ENCODE results near the gene OR51V1. TPM values are rescaled to one million over a fixed set of nuclear protein-coding genes. Genes with fewer than 3 reads are reported as not detected.

Gene OR51V1
- total RNA-seq, 1 experiment from 2014 or later = not detected

DNA sequence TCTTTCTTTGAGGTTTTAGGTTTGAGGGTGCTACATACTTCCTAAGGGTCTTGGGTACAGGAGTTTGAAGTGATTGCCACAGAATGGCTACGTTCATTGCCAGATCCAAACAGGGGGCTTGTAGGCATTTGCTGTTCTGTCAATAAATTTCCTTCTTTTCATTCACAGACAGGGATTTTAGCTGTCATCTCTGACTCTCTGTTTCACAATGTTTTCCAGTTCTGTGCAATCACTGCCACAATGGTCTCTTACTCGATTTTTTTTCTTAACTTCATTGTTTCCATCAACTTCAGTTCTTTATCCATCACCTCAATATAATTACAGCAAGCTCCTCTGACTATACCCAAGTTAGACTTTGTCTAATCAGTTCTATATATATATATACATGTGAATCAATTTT lies 40.0 kb upstream of the OR51V1 start (continued):
- TF ChIP-seq GTF2I (CRISPR knock-in tag; conservative IDR thresholded peaks at IDR 0.05) = no peak

DNA sequence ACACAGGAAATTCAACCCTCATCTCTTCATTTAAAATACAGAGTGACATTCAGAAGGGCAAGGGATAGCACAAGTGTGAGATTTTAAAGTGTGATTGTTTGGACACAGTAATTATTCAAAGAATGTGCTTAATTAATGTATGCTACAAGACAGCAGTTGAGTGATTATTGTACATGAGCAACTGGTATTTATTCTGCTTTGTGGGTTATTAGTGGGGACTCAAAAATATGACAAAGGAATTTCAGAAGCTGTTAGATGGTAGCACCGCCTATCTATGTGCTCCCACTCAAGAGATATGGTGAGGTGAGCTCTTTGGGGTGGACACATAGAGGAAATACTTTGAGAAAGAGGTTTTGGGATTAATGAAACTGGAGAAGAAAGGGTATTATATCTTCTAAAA lies 39.6 kb upstream of the OR51V1 start:
- no peaks in the 10 kb centered on the region for H3K36me3 Mint-ChIP-seq
- no peak overlapping the region for H3K4me3 Mint-ChIP-seq
- H3K27me3 Mint-ChIP-seq (ENCODE audit: low read depth) = no peaks in the 10 kb centered on the region; the same call in 1 of the 2 replicates
- no peak for ATAC-seq
- H3K4me1 Mint-ChIP-seq = no peaks in the 10 kb centered on the region
- DNase-seq (ENCODE audit: low spot score) = no peak
- no peaks in the 10 kb centered on the region for H3K9me3 Mint-ChIP-seq
- ChIA-PET POLR2A (no interaction called here), CTCF (no interaction called here)
- H3K27ac Mint-ChIP-seq = no peak overlapping the region
- TF ChIP-seq, protein P1, sequence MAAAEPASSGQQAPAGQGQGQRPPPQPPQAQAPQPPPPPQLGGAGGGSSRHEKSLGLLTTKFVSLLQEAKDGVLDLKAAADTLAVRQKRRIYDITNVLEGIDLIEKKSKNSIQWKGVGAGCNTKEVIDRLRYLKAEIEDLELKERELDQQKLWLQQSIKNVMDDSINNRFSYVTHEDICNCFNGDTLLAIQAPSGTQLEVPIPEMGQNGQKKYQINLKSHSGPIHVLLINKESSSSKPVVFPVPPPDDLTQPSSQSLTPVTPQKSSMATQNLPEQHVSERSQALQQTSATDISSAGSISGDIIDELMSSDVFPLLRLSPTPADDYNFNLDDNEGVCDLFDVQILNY (CRISPR knock-in tag; IDR thresholded peaks at IDR 0.05) = no peak
- TF ChIP-seq ZNF416 (CRISPR knock-in tag; IDR thresholded peaks at IDR 0.05) = no peak
- TF ChIP-seq TEAD1 (CRISPR knock-in tag; IDR thresholded peaks at IDR 0.05) = no peak
- TF ChIP-seq ZNF121 (CRISPR knock-in tag; IDR thresholded peaks at IDR 0.05) = no peak
- TF ChIP-seq, protein P2, sequence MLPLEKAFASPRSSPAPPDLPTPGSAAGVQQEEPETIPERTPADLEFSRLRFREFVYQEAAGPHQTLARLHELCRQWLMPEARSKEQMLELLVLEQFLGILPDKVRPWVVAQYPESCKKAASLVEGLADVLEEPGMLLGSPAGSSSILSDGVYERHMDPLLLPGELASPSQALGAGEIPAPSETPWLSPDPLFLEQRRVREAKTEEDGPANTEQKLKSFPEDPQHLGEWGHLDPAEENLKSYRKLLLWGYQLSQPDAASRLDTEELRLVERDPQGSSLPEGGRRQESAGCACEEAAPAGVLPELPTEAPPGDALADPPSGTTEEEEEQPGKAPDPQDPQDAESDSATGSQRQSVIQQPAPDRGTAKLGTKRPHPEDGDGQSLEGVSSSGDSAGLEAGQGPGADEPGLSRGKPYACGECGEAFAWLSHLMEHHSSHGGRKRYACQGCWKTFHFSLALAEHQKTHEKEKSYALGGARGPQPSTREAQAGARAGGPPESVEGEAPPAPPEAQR (CRISPR knock-in tag; IDR thresholded peaks at IDR 0.05) = no peak
- no peak for TF ChIP-seq HMGA2 (CRISPR knock-in tag; IDR thresholded peaks at IDR 0.05)
- TF ChIP-seq, protein P3, sequence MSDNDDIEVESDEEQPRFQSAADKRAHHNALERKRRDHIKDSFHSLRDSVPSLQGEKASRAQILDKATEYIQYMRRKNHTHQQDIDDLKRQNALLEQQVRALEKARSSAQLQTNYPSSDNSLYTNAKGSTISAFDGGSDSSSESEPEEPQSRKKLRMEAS (CRISPR knock-in tag; IDR thresholded peaks at IDR 0.05) = no peak
- no peak for TF ChIP-seq ZNF423 (CRISPR knock-in tag; IDR thresholded peaks at IDR 0.05)
- no peak for TF ChIP-seq ZNF138 (CRISPR knock-in tag; conservative IDR thresholded peaks at IDR 0.05)
- TF ChIP-seq SMAD3 (CRISPR knock-in tag; IDR thresholded peaks at IDR 0.05; ENCODE audit: borderline replicate concordance) = no peak
- no peak for TF ChIP-seq ZNF396 (CRISPR knock-in tag; IDR thresholded peaks at IDR 0.05; ENCODE audit: borderline replicate concordance)
- TF ChIP-seq, protein P4, sequence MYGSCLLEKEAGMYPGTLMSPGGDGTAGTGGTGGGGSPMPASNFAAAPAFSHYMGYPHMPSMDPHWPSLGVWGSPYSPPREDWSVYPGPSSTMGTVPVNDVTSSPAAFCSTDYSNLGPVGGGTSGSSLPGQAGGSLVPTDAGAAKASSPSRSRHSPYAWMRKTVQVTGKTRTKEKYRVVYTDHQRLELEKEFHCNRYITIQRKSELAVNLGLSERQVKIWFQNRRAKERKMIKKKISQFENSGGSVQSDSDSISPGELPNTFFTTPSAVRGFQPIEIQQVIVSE (CRISPR knock-in tag; IDR thresholded peaks at IDR 0.05; ENCODE audit: borderline replicate concordance) = no peak
- TF ChIP-seq, protein P5, sequence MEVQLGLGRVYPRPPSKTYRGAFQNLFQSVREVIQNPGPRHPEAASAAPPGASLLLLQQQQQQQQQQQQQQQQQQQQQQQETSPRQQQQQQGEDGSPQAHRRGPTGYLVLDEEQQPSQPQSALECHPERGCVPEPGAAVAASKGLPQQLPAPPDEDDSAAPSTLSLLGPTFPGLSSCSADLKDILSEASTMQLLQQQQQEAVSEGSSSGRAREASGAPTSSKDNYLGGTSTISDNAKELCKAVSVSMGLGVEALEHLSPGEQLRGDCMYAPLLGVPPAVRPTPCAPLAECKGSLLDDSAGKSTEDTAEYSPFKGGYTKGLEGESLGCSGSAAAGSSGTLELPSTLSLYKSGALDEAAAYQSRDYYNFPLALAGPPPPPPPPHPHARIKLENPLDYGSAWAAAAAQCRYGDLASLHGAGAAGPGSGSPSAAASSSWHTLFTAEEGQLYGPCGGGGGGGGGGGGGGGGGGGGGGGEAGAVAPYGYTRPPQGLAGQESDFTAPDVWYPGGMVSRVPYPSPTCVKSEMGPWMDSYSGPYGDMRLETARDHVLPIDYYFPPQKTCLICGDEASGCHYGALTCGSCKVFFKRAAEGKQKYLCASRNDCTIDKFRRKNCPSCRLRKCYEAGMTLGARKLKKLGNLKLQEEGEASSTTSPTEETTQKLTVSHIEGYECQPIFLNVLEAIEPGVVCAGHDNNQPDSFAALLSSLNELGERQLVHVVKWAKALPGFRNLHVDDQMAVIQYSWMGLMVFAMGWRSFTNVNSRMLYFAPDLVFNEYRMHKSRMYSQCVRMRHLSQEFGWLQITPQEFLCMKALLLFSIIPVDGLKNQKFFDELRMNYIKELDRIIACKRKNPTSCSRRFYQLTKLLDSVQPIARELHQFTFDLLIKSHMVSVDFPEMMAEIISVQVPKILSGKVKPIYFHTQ (CRISPR knock-in tag; IDR thresholded peaks at IDR 0.05) = no peak
- no peak for TF ChIP-seq FOXK1 (CRISPR knock-in tag; IDR thresholded peaks at IDR 0.05)
- TF ChIP-seq, protein P6, sequence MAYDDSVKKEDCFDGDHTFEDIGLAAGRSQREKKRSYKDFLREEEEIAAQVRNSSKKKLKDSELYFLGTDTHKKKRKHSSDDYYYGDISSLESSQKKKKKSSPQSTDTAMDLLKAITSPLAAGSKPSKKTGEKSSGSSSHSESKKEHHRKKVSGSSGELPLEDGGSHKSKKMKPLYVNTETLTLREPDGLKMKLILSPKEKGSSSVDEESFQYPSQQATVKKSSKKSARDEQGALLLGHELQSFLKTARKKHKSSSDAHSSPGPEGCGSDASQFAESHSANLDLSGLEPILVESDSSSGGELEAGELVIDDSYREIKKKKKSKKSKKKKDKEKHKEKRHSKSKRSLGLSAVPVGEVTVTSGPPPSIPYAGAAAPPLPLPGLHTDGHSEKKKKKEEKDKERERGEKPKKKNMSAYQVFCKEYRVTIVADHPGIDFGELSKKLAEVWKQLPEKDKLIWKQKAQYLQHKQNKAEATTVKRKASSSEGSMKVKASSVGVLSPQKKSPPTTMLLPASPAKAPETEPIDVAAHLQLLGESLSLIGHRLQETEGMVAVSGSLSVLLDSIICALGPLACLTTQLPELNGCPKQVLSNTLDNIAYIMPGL (CRISPR knock-in tag; IDR thresholded peaks at IDR 0.05) = no peak
- TF ChIP-seq, protein P7, sequence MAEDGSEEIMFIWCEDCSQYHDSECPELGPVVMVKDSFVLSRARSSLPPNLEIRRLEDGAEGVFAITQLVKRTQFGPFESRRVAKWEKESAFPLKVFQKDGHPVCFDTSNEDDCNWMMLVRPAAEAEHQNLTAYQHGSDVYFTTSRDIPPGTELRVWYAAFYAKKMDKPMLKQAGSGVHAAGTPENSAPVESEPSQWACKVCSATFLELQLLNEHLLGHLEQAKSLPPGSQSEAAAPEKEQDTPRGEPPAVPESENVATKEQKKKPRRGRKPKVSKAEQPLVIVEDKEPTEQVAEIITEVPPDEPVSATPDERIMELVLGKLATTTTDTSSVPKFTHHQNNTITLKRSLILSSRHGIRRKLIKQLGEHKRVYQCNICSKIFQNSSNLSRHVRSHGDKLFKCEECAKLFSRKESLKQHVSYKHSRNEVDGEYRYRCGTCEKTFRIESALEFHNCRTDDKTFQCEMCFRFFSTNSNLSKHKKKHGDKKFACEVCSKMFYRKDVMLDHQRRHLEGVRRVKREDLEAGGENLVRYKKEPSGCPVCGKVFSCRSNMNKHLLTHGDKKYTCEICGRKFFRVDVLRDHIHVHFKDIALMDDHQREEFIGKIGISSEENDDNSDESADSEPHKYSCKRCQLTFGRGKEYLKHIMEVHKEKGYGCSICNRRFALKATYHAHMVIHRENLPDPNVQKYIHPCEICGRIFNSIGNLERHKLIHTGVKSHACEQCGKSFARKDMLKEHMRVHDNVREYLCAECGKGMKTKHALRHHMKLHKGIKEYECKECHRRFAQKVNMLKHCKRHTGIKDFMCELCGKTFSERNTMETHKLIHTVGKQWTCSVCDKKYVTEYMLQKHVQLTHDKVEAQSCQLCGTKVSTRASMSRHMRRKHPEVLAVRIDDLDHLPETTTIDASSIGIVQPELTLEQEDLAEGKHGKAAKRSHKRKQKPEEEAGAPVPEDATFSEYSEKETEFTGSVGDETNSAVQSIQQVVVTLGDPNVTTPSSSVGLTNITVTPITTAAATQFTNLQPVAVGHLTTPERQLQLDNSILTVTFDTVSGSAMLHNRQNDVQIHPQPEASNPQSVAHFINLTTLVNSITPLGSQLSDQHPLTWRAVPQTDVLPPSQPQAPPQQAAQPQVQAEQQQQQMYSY (CRISPR knock-in tag; IDR thresholded peaks at IDR 0.05) = no peak
- TF ChIP-seq, protein P8, sequence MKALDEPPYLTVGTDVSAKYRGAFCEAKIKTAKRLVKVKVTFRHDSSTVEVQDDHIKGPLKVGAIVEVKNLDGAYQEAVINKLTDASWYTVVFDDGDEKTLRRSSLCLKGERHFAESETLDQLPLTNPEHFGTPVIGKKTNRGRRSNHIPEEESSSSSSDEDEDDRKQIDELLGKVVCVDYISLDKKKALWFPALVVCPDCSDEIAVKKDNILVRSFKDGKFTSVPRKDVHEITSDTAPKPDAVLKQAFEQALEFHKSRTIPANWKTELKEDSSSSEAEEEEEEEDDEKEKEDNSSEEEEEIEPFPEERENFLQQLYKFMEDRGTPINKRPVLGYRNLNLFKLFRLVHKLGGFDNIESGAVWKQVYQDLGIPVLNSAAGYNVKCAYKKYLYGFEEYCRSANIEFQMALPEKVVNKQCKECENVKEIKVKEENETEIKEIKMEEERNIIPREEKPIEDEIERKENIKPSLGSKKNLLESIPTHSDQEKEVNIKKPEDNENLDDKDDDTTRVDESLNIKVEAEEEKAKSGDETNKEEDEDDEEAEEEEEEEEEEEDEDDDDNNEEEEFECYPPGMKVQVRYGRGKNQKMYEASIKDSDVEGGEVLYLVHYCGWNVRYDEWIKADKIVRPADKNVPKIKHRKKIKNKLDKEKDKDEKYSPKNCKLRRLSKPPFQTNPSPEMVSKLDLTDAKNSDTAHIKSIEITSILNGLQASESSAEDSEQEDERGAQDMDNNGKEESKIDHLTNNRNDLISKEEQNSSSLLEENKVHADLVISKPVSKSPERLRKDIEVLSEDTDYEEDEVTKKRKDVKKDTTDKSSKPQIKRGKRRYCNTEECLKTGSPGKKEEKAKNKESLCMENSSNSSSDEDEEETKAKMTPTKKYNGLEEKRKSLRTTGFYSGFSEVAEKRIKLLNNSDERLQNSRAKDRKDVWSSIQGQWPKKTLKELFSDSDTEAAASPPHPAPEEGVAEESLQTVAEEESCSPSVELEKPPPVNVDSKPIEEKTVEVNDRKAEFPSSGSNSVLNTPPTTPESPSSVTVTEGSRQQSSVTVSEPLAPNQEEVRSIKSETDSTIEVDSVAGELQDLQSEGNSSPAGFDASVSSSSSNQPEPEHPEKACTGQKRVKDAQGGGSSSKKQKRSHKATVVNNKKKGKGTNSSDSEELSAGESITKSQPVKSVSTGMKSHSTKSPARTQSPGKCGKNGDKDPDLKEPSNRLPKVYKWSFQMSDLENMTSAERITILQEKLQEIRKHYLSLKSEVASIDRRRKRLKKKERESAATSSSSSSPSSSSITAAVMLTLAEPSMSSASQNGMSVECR (CRISPR knock-in tag; IDR thresholded peaks at IDR 0.05; ENCODE audit: borderline replicate concordance) = no peak
- TF ChIP-seq, protein P9, sequence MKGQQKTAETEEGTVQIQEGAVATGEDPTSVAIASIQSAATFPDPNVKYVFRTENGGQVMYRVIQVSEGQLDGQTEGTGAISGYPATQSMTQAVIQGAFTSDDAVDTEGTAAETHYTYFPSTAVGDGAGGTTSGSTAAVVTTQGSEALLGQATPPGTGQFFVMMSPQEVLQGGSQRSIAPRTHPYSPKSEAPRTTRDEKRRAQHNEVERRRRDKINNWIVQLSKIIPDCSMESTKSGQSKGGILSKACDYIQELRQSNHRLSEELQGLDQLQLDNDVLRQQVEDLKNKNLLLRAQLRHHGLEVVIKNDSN (CRISPR knock-in tag; IDR thresholded peaks at IDR 0.05) = no peak
- no peak for TF ChIP-seq RELA (CRISPR knock-in tag; IDR thresholded peaks at IDR 0.05; ENCODE audit: borderline replicate concordance)

All from WTC11 (cell line).